SK-MEL-5 (cell line): ENCODE data around the gene VCL. TPM values are rescaled to one million over a fixed set of nuclear protein-coding genes. Genes with fewer than 3 reads are reported as not detected.
A peak's percentile ranks its signal among the peaks of the same experiment; 100 is the strongest.

Experiments
- DNase-seq: peaks from one replicate; pipeline ENCODE4 v3.0.0-alpha.2; 2016; ENCODE audit warnings: low read depth, low spot score
- in situ Hi-C: cut with HindIII; loops from 2 replicates; pipeline ENCODE4 v1.10.0; 2016; ENCODE audit warnings: low sequenced_read_pairs, high pct_unique_total_duplicates, low pct_unique_long_range_greater_than_20kb
- total RNA-seq: library from RNA; depleted of rRNA; stranded (reverse); fragments of >200 nt; shearing (Covaris generic); gene quantifications from 2 replicates; pipeline ENCODE4 v1.2.3, GENCODE V29; 2014; rRNA removed

VCL gene
- total RNA-seq, 1 experiment from 2014 or later: 26.6 TPM

GRCh38 chr10:74150204-74150989 lies 152.5 kb downstream of the VCL start, which contains the start of gene AP3M1:
AP3M1 (minus strand) TSS chr10:74150828; CDS start chr10:74138379, 12,449 bp downstream.
- in situ Hi-C loops: no loop called here
- no peak for DNase-seq

GRCh38 chr10:74150990-74151878 lies 153.3 kb downstream of the VCL start, which contains the start of gene ADK:
ADK (plus strand) TSS chr10:74151221; CDS start chr10:74151279, 58 bp downstream.
- in situ Hi-C loops: no loop called here
- peak; percentile 98 for DNase-seq

- no peak for DNase-seq
- in situ Hi-C loops: no loop called here
Observed at GRCh38 chr10:74151879-74152722, 154.2 kb downstream of the VCL start.

- in situ Hi-C loops: no loop called here
Observed at GRCh38 chr10:74153123-74153522, 155.2 kb downstream of the VCL start.

GRCh38 chr10:74153676-74154075 lies 155.8 kb downstream of the VCL start:
- in situ Hi-C loops: no loop called here
- DNase-seq: no peak

More at GRCh38 chr10:74153123-74153522, 155.2 kb downstream of the VCL start:
- DNase-seq: peak; percentile 30

- DNase-seq: no peak
Observed at GRCh38 chr10:74156919-74157289, 159.0 kb downstream of the VCL start.

GRCh38 chr10:74160013-74160412 lies 162.1 kb downstream of the VCL start:
- no peak for DNase-seq
- in situ Hi-C loops: no loop called here

More at GRCh38 chr10:74156919-74157289, 159.0 kb downstream of the VCL start:
- in situ Hi-C loops: no loop called here

- in situ Hi-C loops: no loop called here
- DNase-seq: no peak
Observed at GRCh38 chr10:74163319-74164068, 165.6 kb downstream of the VCL start.

- DNase-seq: no peak
- in situ Hi-C loops: no loop called here
Observed at GRCh38 chr10:74164716-74165529, 167.0 kb downstream of the VCL start.

GRCh38 chr10:74165530-74165901 lies 167.6 kb downstream of the VCL start:
- DNase-seq: no peak
- in situ Hi-C loops: no loop called here

GRCh38 chr10:74167443-74167842 lies 169.5 kb downstream of the VCL start:
- in situ Hi-C loops: no loop called here
- no peak for DNase-seq

Other genes starting within 250 kb of the VCL start
- 42.0 and 46.8 TPM in 2 replicates for gene CHCHD1, start 216.1 kb upstream of the VCL start, total RNA-seq
- gene ZSWIM8, start 212.5 kb upstream of the VCL start, total RNA-seq: 38.5 and 44.7 TPM in 2 replicates
- 5.4 and 11.3 TPM in 2 replicates for gene NDST2, start 186.5 kb upstream of the VCL start, total RNA-seq
- gene CAMK2G, start 123.6 kb upstream of the VCL start, total RNA-seq: 8.9 and 12.2 TPM in 2 replicates
- 0.05 TPM in 1 of 2 replicates, not detected in the other for gene PLAU, start 87.0 kb upstream of the VCL start, total RNA-seq
- 34.4 and 38.2 TPM in 2 replicates for gene AP3M1, start 152.7 kb downstream of the VCL start, total RNA-seq
- 21.8 and 23.3 TPM in 2 replicates for gene ADK, start 153.1 kb downstream of the VCL start, total RNA-seq